Mucosa of gallbladder (tissue), 1 donor: ENCODE results near the gene FSTL1. TPM values are rescaled to one million over a fixed set of nuclear protein-coding genes. Genes with fewer than 3 reads are reported as not detected.

Experiments used
- DNase-seq: peaks from one replicate; pipeline ENCODE4 v3.0.0-alpha.2; 2020; ENCODE audit warnings: low spot score
- total RNA-seq: library from RNA; stranded (reverse); gene quantifications from one replicate; pipeline ENCODE4 v1.2.1, GENCODE V29; 2021
- donor health status: DM: no; HTN: no; CAD: no.

FSTL1 gene
- 294 TPM for total RNA-seq

- DNase-seq = peak; percentile 38
These were observed at the start of gene FSTL1 for GRCh38 chr3:120450600-120451271. FSTL1 (minus strand) TSS chr3:120450992; CDS start chr3:120450746, 246 bp downstream.

- DNase-seq = no peak
These were observed 48.0 kb upstream of the FSTL1 start for GRCh38 chr3:120498556-120499346.

GRCh38 chr3:120497818-120498217 is 47.0 kb upstream of the FSTL1 start:
- no peak for DNase-seq

GRCh38 chr3:120497336-120497735 is 46.5 kb upstream of the FSTL1 start:
- DNase-seq = no peak

GRCh38 chr3:120496278-120497002 is 45.6 kb upstream of the FSTL1 start:
- DNase-seq = no peak

- DNase-seq = no peak
These were observed 45.0 kb upstream of the FSTL1 start for GRCh38 chr3:120495809-120496208.

- DNase-seq = no peak
These were observed 41.3 kb upstream of the FSTL1 start for GRCh38 chr3:120492103-120492502.

- no peak for DNase-seq
These were observed 38.6 kb upstream of the FSTL1 start for GRCh38 chr3:120489421-120489820.

GRCh38 chr3:120488296-120488695 is 37.5 kb upstream of the FSTL1 start:
- DNase-seq = no peak

- DNase-seq = no peak
These were observed 36.4 kb upstream of the FSTL1 start for GRCh38 chr3:120487191-120487650.

- no peak for DNase-seq
These were observed 30.3 kb upstream of the FSTL1 start for GRCh38 chr3:120481081-120481480.

- DNase-seq = no peak
These were observed 27.0 kb upstream of the FSTL1 start for GRCh38 chr3:120477781-120478180.

GRCh38 chr3:120475722-120476377 is 25.1 kb upstream of the FSTL1 start:
- no peak for DNase-seq

- DNase-seq = no peak
These were observed 23.3 kb upstream of the FSTL1 start for GRCh38 chr3:120473896-120474675.

- DNase-seq = no peak
These were observed 22.6 kb upstream of the FSTL1 start for GRCh38 chr3:120473389-120473788.

GRCh38 chr3:120472121-120472844 is 21.5 kb upstream of the FSTL1 start:
- DNase-seq = no peak

GRCh38 chr3:120471643-120472042 is 20.9 kb upstream of the FSTL1 start:
- no peak for DNase-seq

- no peak for DNase-seq
These were observed 20.1 kb upstream of the FSTL1 start for GRCh38 chr3:120470870-120471269.

GRCh38 chr3:120469882-120470301 is 19.1 kb upstream of the FSTL1 start:
- no peak for DNase-seq

- DNase-seq = peak; percentile 32
These were observed 18.6 kb upstream of the FSTL1 start for GRCh38 chr3:120469440-120469839.
